ENCODE measurements around the gene SLC38A11. TPM values are rescaled to one million over a fixed set of nuclear protein-coding genes. Genes with fewer than 3 reads are reported as not detected.
"Not testable (repeated sequence)": the region's sequence is repeated elsewhere in the genome, so short reads cannot be mapped to it uniquely, and the experiment has no call there.

Gene SLC38A11
- total RNA-seq, 1 donor from 2014 or later, result not detected

- H3K36me3 Mint-ChIP-seq (ENCODE audit: unreplicated experiment), result peaks cover 5% of the 10 kb centered on the region
- H3K4me1 Mint-ChIP-seq (ENCODE audit: low read depth, unreplicated experiment), result no peaks in the 10 kb centered on the region
- no peak for DNase-seq
- no peak overlapping the region for H3K4me3 Mint-ChIP-seq (ENCODE audit: unreplicated experiment)
- no peak overlapping the region for H3K27ac Mint-ChIP-seq (ENCODE audit: unreplicated experiment)
- TF ChIP-seq CTCF (IDR thresholded peaks at IDR 0.05; ENCODE audit: partially characterized antibody, unreplicated experiment), result no peak
- no peaks in the 10 kb centered on the region for H3K9me3 Mint-ChIP-seq (ENCODE audit: unreplicated experiment)
- no peaks in the 10 kb centered on the region for H3K27me3 Mint-ChIP-seq (ENCODE audit: unreplicated experiment)
These were observed 86.5 kb downstream of the SLC38A11 start for GRCh38 chr2:164868563-164869419.

GRCh38 chr2:164867779-164868397 lies 87.4 kb downstream of the SLC38A11 start:
- H3K27me3 Mint-ChIP-seq (ENCODE audit: unreplicated experiment), result no peaks in the 10 kb centered on the region
- DNase-seq, result no peak
- H3K4me3 Mint-ChIP-seq (ENCODE audit: unreplicated experiment), result no peak overlapping the region
- H3K36me3 Mint-ChIP-seq (ENCODE audit: unreplicated experiment), result peaks cover 5% of the 10 kb centered on the region
- no peaks in the 10 kb centered on the region for H3K9me3 Mint-ChIP-seq (ENCODE audit: unreplicated experiment)
- H3K4me1 Mint-ChIP-seq (ENCODE audit: low read depth, unreplicated experiment), result no peaks in the 10 kb centered on the region
- no peak overlapping the region for H3K27ac Mint-ChIP-seq (ENCODE audit: unreplicated experiment)
- no peak for TF ChIP-seq CTCF (IDR thresholded peaks at IDR 0.05; ENCODE audit: partially characterized antibody, unreplicated experiment)

GRCh38 chr2:164866381-164866780 lies 88.9 kb downstream of the SLC38A11 start:
- DNase-seq; H3K4me3 Mint-ChIP-seq (ENCODE audit: unreplicated experiment); H3K27me3 Mint-ChIP-seq (ENCODE audit: unreplicated experiment); H3K36me3 Mint-ChIP-seq (ENCODE audit: unreplicated experiment); H3K9me3 Mint-ChIP-seq (ENCODE audit: unreplicated experiment); H3K4me1 Mint-ChIP-seq (ENCODE audit: low read depth, unreplicated experiment); H3K27ac Mint-ChIP-seq (ENCODE audit: unreplicated experiment): not testable (repeated sequence)

GRCh38 chr2:164860694-164861042 lies 94.7 kb downstream of the SLC38A11 start:
- no peak overlapping the region for H3K27ac Mint-ChIP-seq (ENCODE audit: unreplicated experiment)
- H3K27me3 Mint-ChIP-seq (ENCODE audit: unreplicated experiment), result no peaks in the 10 kb centered on the region
- H3K36me3 Mint-ChIP-seq (ENCODE audit: unreplicated experiment), result no peaks in the 10 kb centered on the region
- no peak for TF ChIP-seq CTCF (IDR thresholded peaks at IDR 0.05; ENCODE audit: partially characterized antibody, unreplicated experiment)
- no peak for DNase-seq
- peaks cover 2% of the 10 kb centered on the region for H3K9me3 Mint-ChIP-seq (ENCODE audit: unreplicated experiment)
- no peak overlapping the region for H3K4me3 Mint-ChIP-seq (ENCODE audit: unreplicated experiment)
- H3K4me1 Mint-ChIP-seq (ENCODE audit: low read depth, unreplicated experiment), result no peaks in the 10 kb centered on the region

- H3K4me1 Mint-ChIP-seq (ENCODE audit: low read depth, unreplicated experiment); H3K27me3 Mint-ChIP-seq (ENCODE audit: unreplicated experiment); H3K36me3 Mint-ChIP-seq (ENCODE audit: unreplicated experiment); DNase-seq; H3K4me3 Mint-ChIP-seq (ENCODE audit: unreplicated experiment); H3K9me3 Mint-ChIP-seq (ENCODE audit: unreplicated experiment); H3K27ac Mint-ChIP-seq (ENCODE audit: unreplicated experiment): not testable (repeated sequence)
These were observed 95.2 kb downstream of the SLC38A11 start for GRCh38 chr2:164859906-164860693.

Data from glutamatergic neuron (in vitro differentiated cells).